ENCODE results near the gene USP15.

Gene USP15

GRCh38 chr12:62259993-62260732 lies at the start of gene USP15:
Gene USP15 (plus strand): TSS chr12:62260404. CDS start chr12:62260415, 11 bp downstream.
- intact Hi-C loops (cut with DNase I): no loop called here
- DNase-seq: peak; percentile 85 to 98 (median 95)

GRCh38 chr12:62210422-62210821 lies 49.8 kb upstream of the USP15 start:
- intact Hi-C loops (cut with DNase I): no loop called here
- peak; percentile 14 to 80 (median 52) for DNase-seq

GRCh38 chr12:62211510-62211909 lies 48.7 kb upstream of the USP15 start:
- no peak for DNase-seq
- intact Hi-C loops (cut with DNase I): no loop called here

GRCh38 chr12:62214846-62215245 lies 45.4 kb upstream of the USP15 start:
- no peak for DNase-seq
- intact Hi-C loops (cut with DNase I): no loop called here

- no peak for DNase-seq
- intact Hi-C loops (cut with DNase I): no loop called here
Observed at GRCh38 chr12:62215506-62215905, 44.7 kb upstream of the USP15 start.

GRCh38 chr12:62217466-62218194 lies 42.6 kb upstream of the USP15 start:
- intact Hi-C loops (cut with DNase I): no loop called here
- no peak for DNase-seq

- DNase-seq: no peak
- intact Hi-C loops (cut with DNase I): no loop called here
Observed at GRCh38 chr12:62221107-62221506, 39.1 kb upstream of the USP15 start.

GRCh38 chr12:62224601-62225000 lies 35.6 kb upstream of the USP15 start:
- intact Hi-C loops (cut with DNase I): no loop called here

GRCh38 chr12:62227091-62227490 lies 33.1 kb upstream of the USP15 start:
- intact Hi-C loops (cut with DNase I): no loop called here
- no peak for DNase-seq

More at GRCh38 chr12:62224601-62225000, 35.6 kb upstream of the USP15 start:
- no peak for DNase-seq

- no peak for DNase-seq
- intact Hi-C loops (cut with DNase I): no loop called here
Observed at GRCh38 chr12:62230652-62231051, 29.6 kb upstream of the USP15 start.

GRCh38 chr12:62232143-62232729 lies 28.0 kb upstream of the USP15 start:
- DNase-seq: no peak
- intact Hi-C loops (cut with DNase I): no loop called here

GRCh38 chr12:62233805-62234204 lies 26.4 kb upstream of the USP15 start:
- intact Hi-C loops (cut with DNase I): no loop called here
- no peak for DNase-seq

- intact Hi-C loops (cut with DNase I): no loop called here
- DNase-seq: no peak
Observed at GRCh38 chr12:62239571-62239970, 20.6 kb upstream of the USP15 start.

- no peak for DNase-seq
- intact Hi-C loops (cut with DNase I): no loop called here
Observed at GRCh38 chr12:62247281-62248045, 12.7 kb upstream of the USP15 start.

GRCh38 chr12:62248873-62249272 lies 11.3 kb upstream of the USP15 start:
- intact Hi-C loops (cut with DNase I): no loop called here
- no peak for DNase-seq

GRCh38 chr12:62249419-62249818 lies 10.8 kb upstream of the USP15 start:
- DNase-seq: no peak
- intact Hi-C loops (cut with DNase I): no loop called here

GRCh38 chr12:62250671-62251608 lies 9.3 kb upstream of the USP15 start:
- DNase-seq: no peak
- intact Hi-C loops (cut with DNase I): no loop called here

- intact Hi-C loops (cut with DNase I): no loop called here
- DNase-seq: no peak
Observed at GRCh38 chr12:62251609-62251958, 8.6 kb upstream of the USP15 start.

- intact Hi-C loops (cut with DNase I): no loop called here
- DNase-seq: no peak
Observed at GRCh38 chr12:62252576-62252975, 7.6 kb upstream of the USP15 start.
